Stimulated activated CD4-positive, alpha-beta T cell treated with anti-CD3 and anti-CD28 coated beads, TNF-alpha, amount 100 ng/mL, for 48 hours (primary cell): Measurements from ENCODE around the gene SFRP4.
"Not testable (repeated sequence)": the region's sequence is repeated elsewhere in the genome, so short reads cannot be mapped to it uniquely, and the experiment has no call there.

Experiments used
- DNase-seq, 3 donors: peaks; one replicate each; pipeline ENCODE4 v3.0.0-alpha.2; 2020; ENCODE audit warnings: low read depth in 3 of 3

SFRP4 gene

GRCh38 chr7:37916673-37917660, at the start of gene SFRP4:
TSS of gene SFRP4 (minus strand) at chr7:37916817. CDS start at chr7:37916537, 280 bp downstream.
- no peak for DNase-seq

DNA sequence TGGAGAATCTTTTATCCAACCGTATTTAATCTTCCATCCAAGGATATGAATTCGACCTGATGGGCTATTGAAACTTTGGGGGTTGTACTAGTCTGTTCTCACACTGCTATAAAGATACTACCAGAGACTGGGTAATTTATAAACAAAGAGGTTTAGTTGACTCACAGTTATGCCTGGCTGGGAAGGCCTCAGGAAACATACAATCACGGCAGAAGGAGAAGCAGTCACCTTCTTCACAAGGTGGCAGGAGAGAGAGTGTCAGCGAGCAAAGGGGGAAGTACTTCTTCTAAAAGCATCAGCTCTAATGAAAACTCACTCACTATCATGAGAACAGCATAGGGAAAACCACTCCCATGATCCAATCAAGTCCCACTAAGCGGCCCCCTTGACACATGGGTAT, 47.6 kb upstream of the SFRP4 start:
- no peak for DNase-seq

- DNase-seq = no peak
Measured at GRCh38 chr7:37961251-37961650, 44.6 kb upstream of the SFRP4 start.

GRCh38 chr7:37960483-37960882, 43.9 kb upstream of the SFRP4 start:
- DNase-seq = no peak

GRCh38 chr7:37957221-37957970, 40.8 kb upstream of the SFRP4 start:
- no peak for DNase-seq

DNA sequence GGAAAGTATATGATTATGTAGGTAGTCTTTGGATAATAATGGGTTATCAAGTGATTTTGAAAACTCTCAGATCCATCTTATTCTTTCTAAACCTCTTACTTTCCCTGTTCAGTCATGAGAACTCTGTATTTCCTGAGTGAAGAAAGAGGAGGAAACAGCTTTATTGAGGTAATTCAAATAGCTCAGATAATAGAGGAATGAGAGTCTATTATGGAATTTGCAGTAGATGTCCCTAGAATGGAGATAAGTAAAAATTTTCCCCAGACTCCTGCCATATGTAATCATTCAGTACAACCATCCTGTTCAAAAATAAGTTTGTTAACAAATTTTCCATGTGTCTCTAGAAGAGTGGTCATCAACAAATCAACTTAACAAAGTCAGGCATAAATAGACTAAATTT, 40.2 kb upstream of the SFRP4 start:
- DNase-seq = no peak

DNA sequence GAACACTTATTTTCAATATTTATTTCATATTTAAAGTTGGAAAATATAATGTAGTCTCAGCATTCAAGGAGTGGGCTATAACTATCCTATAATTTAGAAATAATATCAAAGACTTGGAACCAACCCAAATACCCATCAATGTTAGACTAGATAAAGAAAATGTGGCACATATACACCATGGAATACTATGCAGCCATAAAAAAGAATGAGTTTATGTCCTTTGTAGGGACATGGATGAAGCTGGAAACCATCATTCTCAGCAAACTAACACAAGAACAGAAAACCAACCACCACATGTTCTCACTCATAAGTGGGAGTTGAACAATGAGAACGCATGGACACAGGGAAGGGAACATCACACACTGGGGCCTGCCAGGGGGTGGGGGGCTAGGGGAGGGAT, 37.6 kb upstream of the SFRP4 start:
- not testable (repeated sequence) for DNase-seq

DNA sequence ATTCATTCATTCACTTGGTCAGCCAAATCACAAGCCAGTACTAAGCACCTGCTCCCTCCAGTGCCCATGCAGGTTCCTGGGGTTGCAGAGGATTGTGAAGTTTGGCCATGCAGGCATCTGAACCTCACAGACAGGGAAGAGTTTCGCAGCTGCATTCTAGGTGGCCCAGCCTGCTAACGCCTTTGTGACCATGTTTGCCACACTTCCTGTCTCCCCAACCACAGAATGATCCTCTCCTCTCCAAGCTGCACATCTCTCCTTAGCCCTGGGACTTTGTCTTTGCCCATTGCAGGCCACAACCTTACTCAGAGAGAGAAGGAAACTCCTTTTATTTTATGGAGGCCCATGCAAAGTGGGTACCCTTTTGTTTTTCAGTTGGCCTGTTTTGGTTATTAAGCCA, 35.6 kb upstream of the SFRP4 start:
- DNase-seq = no peak

GRCh38 chr7:37947941-37948210, 31.3 kb upstream of the SFRP4 start:
- DNase-seq = no peak

GRCh38 chr7:37947138-37947940, 30.7 kb upstream of the SFRP4 start:
- no peak for DNase-seq

DNA sequence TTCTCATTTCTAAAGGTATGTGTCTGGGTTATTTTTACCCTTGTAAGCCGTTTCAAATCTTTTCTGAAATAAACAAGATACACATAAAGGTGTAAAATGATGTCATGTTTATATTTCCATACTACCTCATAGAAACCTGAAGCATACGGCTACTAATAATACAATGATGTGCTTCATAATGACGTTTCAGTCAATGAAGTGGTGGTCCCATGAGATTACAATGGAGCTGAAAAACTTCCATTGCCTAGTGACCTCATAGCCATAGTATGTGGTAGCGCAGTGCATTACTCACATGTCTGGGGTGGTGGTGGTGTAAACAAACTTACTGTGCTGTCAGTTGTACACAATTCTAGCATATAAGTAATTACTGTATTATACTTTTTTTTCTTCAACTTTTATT, 28.7 kb upstream of the SFRP4 start:
- no peak for DNase-seq

GRCh38 chr7:37944737-37945054, 28.1 kb upstream of the SFRP4 start:
- DNase-seq = no peak

- DNase-seq = no peak
Measured at GRCh38 chr7:37943905-37944736, 27.5 kb upstream of the SFRP4 start.

DNA sequence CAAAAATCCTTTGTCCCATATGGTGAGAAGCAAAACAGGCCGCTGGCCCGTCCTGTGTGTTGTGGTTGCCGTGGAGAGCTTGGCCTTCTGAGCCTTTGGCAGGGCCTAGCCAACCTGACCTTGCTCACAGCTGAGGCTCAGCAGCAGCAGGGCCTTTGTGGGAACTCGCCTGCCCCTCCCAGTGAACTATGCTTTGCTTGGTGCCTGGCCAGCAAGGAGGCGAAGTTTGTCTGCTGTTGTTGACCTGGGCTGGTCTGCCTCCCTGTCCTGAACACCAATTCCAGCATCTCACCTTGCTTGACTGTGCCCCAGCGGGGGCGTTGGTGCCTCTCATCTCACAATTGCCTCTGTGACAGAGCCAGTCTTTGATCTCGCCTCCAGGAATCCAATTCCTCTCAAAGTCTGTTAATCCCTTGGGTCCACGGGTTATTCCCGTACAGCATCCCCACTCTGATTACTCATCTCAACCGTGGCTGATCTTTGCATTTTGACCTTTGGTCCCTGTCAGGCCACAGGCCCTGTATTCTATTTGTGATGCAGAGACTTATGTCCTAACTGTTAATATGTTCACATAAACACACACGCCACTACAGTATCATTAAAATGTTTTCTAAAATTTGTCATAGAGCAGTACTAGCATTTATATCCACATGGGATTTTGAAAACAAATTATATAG, 26.5 kb upstream of the SFRP4 start:
- DNase-seq = no peak

GRCh38 chr7:37933018-37933566, 16.5 kb upstream of the SFRP4 start:
- no peak for DNase-seq

DNA sequence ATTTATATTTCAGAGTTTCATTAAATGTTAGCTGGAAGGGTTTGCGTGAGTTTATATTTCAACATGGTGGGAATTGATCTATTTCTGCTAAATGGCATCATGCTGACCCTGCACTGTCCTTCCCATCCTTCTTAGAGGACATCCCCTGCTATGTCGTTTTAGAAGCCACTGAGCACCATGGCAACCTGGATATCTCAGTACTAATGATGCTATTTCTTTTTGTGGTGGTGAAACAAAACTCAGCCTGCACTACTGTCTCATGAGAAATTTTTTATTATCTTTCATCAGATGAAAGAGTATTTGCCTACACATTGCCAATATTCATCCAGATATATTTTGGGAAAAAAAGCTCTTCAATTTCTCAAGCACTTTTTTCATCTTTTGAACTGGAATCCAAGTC, 15.9 kb upstream of the SFRP4 start:
- no peak for DNase-seq

DNA sequence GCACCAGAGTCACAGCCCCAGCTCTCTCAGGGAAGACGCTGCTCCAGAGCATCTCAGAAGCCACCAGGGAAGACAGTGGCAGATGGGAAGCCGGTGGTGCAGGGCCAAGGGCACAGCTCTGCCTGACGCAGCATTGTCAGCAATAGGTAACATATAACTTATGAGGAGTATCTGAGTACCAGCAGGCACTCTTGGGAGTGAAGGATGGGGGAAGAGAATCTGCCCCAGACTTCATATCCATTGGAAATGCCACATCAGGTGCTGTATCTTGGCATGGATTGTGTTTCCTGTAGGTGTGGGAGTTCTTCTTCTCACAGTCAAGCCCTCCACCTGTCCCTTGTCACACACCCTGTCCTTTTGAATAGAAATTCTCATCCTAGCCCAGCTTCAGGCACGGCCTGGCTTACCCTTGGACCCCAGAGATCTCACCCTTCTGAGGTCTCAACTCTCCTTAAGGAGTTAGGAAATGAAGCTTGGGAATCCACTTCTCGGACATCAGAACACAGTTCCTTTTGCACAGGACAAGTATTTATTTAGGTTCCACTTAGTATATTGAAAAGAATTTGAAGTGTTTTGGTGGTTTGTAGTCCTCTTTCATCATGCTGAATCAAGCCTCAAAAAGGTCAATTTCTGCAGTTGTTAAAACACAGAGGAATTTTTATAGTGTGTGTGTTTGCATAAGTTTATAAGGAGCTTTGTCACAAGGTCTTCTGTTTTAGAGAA, 13.8 kb upstream of the SFRP4 start:
- no peak for DNase-seq

GRCh38 chr7:37928878-37929277, 12.3 kb upstream of the SFRP4 start:
- DNase-seq = no peak

- no peak for DNase-seq
Measured at GRCh38 chr7:37927773-37928444, 11.3 kb upstream of the SFRP4 start.
